ENCODE measurements around the gene BRAF. TPM values are rescaled to one million over a fixed set of nuclear protein-coding genes. Genes with fewer than 3 reads are reported as not detected.

BRAF gene
- total and polyA plus RNA-seq, 2 donors (not counting 3 experiments of a cell fraction or from before 2014, with no cell fraction given): 6.6 to 26.2 TPM

GRCh38 chr7:140678081-140678815 lies 246.5 kb downstream of the BRAF start:
- TF ChIP-seq MYC (IDR thresholded peaks at IDR 0.05; ENCODE audit: low read depth, low read length): no peak
- TF ChIP-seq FOS (IDR thresholded peaks at IDR 0.05; ENCODE audit: borderline replicate concordance, insufficient read depth, low read length): no peak
- TF ChIP-seq CTCF (IDR thresholded peaks at IDR 0.05; ENCODE audit: extremely low read depth in 1 of 2, insufficient read depth in 1 of 2, low read depth in 1 of 2, low read length in 2 of 2): no peak
- no peak for TF ChIP-seq POLR2AphosphoS5 (IDR thresholded peaks at IDR 0.05; ENCODE audit: insufficient read depth, low read depth, low read length)
- no peak for TF ChIP-seq JUN (IDR thresholded peaks at IDR 0.05; ENCODE audit: borderline replicate concordance, insufficient read depth, insufficient read length, low read depth)
- Histone ChIP-seq H3K9me3 (replicated peaks; ENCODE audit: control insufficient read depth, insufficient read depth, low read length) (no peaks in the 10 kb centered on the region), H4K20me1 (replicated peaks; ENCODE audit: control insufficient read depth, extremely low read depth, insufficient read depth, low read length) (no peaks in the 10 kb centered on the region), H3K4me1 (ENCODE audit: control insufficient read depth, extremely low read depth, insufficient read depth, low read length) (peaks cover 4% of the 10 kb centered on the region), H3K27ac (ENCODE audit: insufficient read depth, low read depth, low read length) (no peak overlapping the region), H3K4me2 (ENCODE audit: insufficient read depth, low read length) (no peak overlapping the region), H3K4me3 (replicated peaks in 1 of 3; ENCODE audit: insufficient read depth in 1 of 3, low read depth in 1 of 3, low read length in 3 of 3) (no peak overlapping the region), H3K9ac (replicated peaks; ENCODE audit: extremely low read depth, insufficient read depth, low read length) (no peak overlapping the region), H2AFZ (ENCODE audit: low read depth, low read length) (no peak overlapping the region), H3K36me3 (ENCODE audit: control insufficient read depth in 2 of 2, extremely low read depth in 1 of 2, insufficient read depth in 2 of 2, low read length in 2 of 2) (peaks cover 0 to 7% of the 10 kb centered on the region in 2 experiments), H3K9me1 (replicated peaks; ENCODE audit: control insufficient read depth, extremely low read depth, insufficient read depth, low read length) (no peaks in the 10 kb centered on the region), H3K79me2 (ENCODE audit: control insufficient read depth, insufficient read depth, low read length) (no peaks in the 10 kb centered on the region), H3K27me3 (ENCODE audit: control insufficient read depth in 2 of 2, insufficient read depth in 2 of 2, low read length in 2 of 2) (no peaks in the 10 kb centered on the region)
- FAIRE-seq (no peak), DNase-seq (ENCODE audit: low read depth, low spot score) (no peak)
- dilution Hi-C loops (cut with MboI; ENCODE audit: extremely low pct_ligation_motif_present, low sequenced_read_pairs) (no loop called here), intact Hi-C loops (cut with micrococcal nuclease) (loop anchor here (5.0 to 10.0 kb wide), 2 partner anchors 244 to 977 kb away; partner anchors contain the start of gene BRAF)
- ChIA-PET CTCF (interaction anchor here (1.0 kb wide), 1 partner anchor 972 kb away, joined by 3 read pairs; no protein-coding TSS in a partner anchor), POLR2A (interaction anchor here (0.5 kb wide), 1 partner anchor 236 kb away, joined by 8 read pairs; no protein-coding TSS in a partner anchor)
- no TSS peak for BruUV-seq (replicated peaks)

Data from endothelial cell of umbilical vein (primary cell).